ENCODE results near the gene KLHDC10. TPM values are rescaled to one million over a fixed set of nuclear protein-coding genes. Genes with fewer than 3 reads are reported as not detected.
"Not testable (repeated sequence)": the region's sequence is repeated elsewhere in the genome, so short reads cannot be mapped to it uniquely, and the experiment has no call there.

KLHDC10 gene
- total RNA-seq, 2 donors from 2014 or later = 19.7 to 20.8 TPM

- H3K36me3 Mint-ChIP-seq = no peaks in the 10 kb centered on the region
- ATAC-seq (peak; percentile 56 to 82), DNase-seq (ENCODE audit: low spot score) (no peak)
- no peaks in the 10 kb centered on the region for H3K9me3 Mint-ChIP-seq
- peaks cover 16 to 17% of the 10 kb centered on the region in 2 donors for H3K4me1 Mint-ChIP-seq (ENCODE audit: low read depth in 2 of 2)
- H3K27ac Mint-ChIP-seq = no peak overlapping the region
- H3K27me3 Mint-ChIP-seq = no peaks in the 10 kb centered on the region
- H3K4me3 Mint-ChIP-seq = no peak overlapping the region
These were observed 20.6 kb downstream of the KLHDC10 start for GRCh38 chr7:130090745-130091532.

GRCh38 chr7:130091999-130092398, 21.7 kb downstream of the KLHDC10 start:
- Mint-ChIP-seq H3K36me3 (no peaks in the 10 kb centered on the region), H3K9me3 (no peaks in the 10 kb centered on the region), H3K4me1 (ENCODE audit: low read depth in 2 of 2) (peaks cover 13% of the 10 kb centered on the region in 2 donors), H3K27ac (no peak overlapping the region), H3K27me3 (no peaks in the 10 kb centered on the region), H3K4me3 (no peak overlapping the region)
- no peak for DNase-seq (ENCODE audit: low spot score)
- no peak for ATAC-seq

- no peaks in the 10 kb centered on the region for H3K27me3 Mint-ChIP-seq
- ATAC-seq = no peak
- DNase-seq (ENCODE audit: low spot score) = no peak
- no peak overlapping the region for H3K27ac Mint-ChIP-seq
- H3K4me1 Mint-ChIP-seq (ENCODE audit: low read depth in 2 of 2) = peaks cover 9 to 13% of the 10 kb centered on the region in 2 donors
- no peak overlapping the region for H3K4me3 Mint-ChIP-seq
- no peaks in the 10 kb centered on the region for H3K9me3 Mint-ChIP-seq
- no peaks in the 10 kb centered on the region for H3K36me3 Mint-ChIP-seq
These were observed 22.3 kb downstream of the KLHDC10 start for GRCh38 chr7:130092598-130092997.

DNA sequence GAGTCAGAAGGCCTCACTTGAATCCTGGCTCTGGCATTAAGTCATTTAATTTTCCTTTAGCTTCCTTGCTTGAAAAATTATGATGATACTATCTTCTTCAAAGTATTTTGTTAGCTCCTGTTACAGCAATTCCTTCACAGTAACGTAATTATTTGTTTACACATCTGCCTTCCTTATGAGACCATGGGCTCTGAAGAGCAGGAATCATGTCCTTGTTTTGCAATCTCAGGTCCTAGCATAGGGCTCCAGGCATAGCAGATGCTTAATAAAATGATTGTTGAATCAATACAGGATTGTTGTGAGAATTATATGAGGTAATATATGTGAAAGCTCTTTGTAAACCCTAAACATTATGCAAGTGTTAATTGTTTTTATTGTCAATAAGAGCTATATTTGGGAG, 25.5 kb downstream of the KLHDC10 start:
- Mint-ChIP-seq H3K9me3 (no peaks in the 10 kb centered on the region), H3K27ac (no peak overlapping the region), H3K36me3 (no peaks in the 10 kb centered on the region), H3K27me3 (no peaks in the 10 kb centered on the region), H3K4me1 (ENCODE audit: low read depth in 2 of 2) (peaks cover 14 to 15% of the 10 kb centered on the region in 2 donors), H3K4me3 (no peak overlapping the region)
- ATAC-seq (no peak), DNase-seq (ENCODE audit: low spot score) (no peak)

DNA sequence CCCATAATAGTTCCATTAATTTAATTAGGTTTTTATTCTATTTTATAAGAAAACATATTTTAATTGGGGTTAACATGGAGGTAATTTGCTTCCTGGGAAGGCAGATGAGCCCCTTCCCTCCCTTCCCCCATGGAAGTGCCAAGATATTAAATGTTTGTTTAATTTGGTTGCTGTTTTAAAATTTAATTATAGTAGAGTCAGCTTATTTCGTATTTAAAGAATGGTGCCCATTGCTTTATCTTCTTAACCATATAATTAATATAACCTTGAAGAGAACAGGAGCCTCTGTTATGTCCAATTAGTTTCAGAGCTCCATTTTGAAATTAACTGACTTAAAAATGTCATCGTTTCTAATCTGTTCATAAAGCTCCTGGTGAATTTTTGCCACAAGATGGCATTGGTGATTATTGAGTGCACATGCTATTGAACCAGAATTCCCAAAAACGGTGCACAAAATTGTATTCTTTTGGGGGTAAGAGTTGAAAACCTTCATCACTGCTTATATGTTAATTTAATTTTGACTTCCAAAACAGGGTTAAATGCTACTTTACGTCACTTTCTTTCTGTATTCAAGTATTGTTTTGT, 26.0 kb downstream of the KLHDC10 start:
- no peaks in the 10 kb centered on the region for H3K9me3 Mint-ChIP-seq
- no peaks in the 10 kb centered on the region for H3K27me3 Mint-ChIP-seq
- DNase-seq (ENCODE audit: low spot score) = no peak
- H3K4me3 Mint-ChIP-seq = no peak overlapping the region
- peaks cover 14 to 16% of the 10 kb centered on the region in 2 donors for H3K4me1 Mint-ChIP-seq (ENCODE audit: low read depth in 2 of 2)
- no peak overlapping the region for H3K27ac Mint-ChIP-seq
- ATAC-seq = no peak
- no peaks in the 10 kb centered on the region for H3K36me3 Mint-ChIP-seq

- no peak for ATAC-seq
These were observed 29.0 kb downstream of the KLHDC10 start for GRCh38 chr7:130099331-130099730.

DNA sequence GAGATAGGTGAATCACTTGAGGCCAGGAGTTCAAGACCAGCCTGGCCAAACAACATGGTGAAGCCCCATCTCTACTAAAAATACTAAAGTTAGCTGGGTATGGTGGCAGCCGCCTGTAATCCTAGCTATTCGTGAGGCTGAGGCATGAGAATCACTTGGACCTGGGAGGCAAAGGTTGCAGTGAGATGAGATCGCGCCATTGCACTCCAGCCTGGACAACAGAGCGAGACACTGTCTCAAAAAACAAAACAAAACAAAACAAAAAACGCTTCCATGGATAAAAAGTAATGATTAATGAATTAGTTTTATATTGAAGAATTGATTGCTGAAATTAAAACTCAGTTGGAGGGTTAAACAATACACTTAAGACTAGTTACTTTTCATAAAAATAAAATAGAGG, 32.3 kb downstream of the KLHDC10 start:
- Mint-ChIP-seq H3K9me3 (no peaks in the 10 kb centered on the region), H3K27ac (no peak overlapping the region), H3K36me3 (no peaks in the 10 kb centered on the region), H3K4me1 (ENCODE audit: low read depth in 2 of 2) (peaks cover 5 to 11% of the 10 kb centered on the region in 2 donors), H3K4me3 (no peak overlapping the region), H3K27me3 (no peaks in the 10 kb centered on the region)
- DNase-seq (ENCODE audit: low spot score) (no peak), ATAC-seq (no peak)

More at GRCh38 chr7:130099331-130099730, 29.0 kb downstream of the KLHDC10 start:
- Mint-ChIP-seq H3K36me3 (no peaks in the 10 kb centered on the region), H3K27me3 (no peaks in the 10 kb centered on the region), H3K27ac (no peak overlapping the region), H3K4me1 (ENCODE audit: low read depth in 2 of 2) (peaks cover 5 to 11% of the 10 kb centered on the region in 2 donors), H3K9me3 (no peaks in the 10 kb centered on the region), H3K4me3 (no peak overlapping the region)
- DNase-seq (ENCODE audit: low spot score) = no peak

DNA sequence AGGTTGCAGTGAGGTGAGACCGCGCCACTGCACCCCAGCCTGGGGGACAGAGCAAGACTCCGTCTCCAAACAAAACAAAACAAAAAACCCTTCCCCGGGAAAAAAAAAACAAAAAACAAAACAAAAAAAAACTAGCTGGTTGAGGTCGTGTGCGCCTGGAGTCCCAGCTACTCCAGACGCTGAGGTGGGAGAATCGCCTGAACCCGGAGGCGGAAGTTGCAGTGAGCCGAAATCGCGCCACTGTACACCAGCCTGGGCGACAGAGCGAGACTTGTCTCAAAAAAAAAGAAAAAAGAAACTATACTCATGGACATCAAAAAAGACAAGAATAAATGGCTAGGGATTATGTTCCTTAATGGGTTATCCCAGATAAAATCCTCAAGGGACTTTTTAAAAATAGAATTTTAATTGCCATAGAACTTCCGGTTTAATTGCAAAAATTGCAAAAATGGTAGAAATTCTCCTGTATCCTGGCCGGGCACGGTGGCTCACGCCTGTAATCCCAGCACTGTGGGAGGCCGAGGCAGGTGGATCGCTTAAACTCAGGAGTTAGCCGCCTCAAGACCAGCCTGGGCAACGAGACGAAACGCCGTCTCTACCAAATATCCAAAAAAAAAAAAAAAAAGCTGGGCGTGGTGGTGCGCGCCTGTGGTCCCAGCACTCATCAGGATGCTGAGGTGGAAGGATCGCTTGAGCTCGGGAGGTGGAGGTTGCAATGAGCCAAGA, 37.8 kb downstream of the KLHDC10 start:
- no peak for ATAC-seq
- H3K36me3 Mint-ChIP-seq = no peaks in the 10 kb centered on the region
- H3K4me1 Mint-ChIP-seq (ENCODE audit: low read depth in 2 of 2) = no peaks in the 10 kb centered on the region
- no peak overlapping the region for H3K27ac Mint-ChIP-seq
- H3K4me3 Mint-ChIP-seq = no peak overlapping the region
- no peak for DNase-seq (ENCODE audit: low spot score)
- H3K27me3 Mint-ChIP-seq = no peaks in the 10 kb centered on the region
- no peaks in the 10 kb centered on the region for H3K9me3 Mint-ChIP-seq

DNA sequence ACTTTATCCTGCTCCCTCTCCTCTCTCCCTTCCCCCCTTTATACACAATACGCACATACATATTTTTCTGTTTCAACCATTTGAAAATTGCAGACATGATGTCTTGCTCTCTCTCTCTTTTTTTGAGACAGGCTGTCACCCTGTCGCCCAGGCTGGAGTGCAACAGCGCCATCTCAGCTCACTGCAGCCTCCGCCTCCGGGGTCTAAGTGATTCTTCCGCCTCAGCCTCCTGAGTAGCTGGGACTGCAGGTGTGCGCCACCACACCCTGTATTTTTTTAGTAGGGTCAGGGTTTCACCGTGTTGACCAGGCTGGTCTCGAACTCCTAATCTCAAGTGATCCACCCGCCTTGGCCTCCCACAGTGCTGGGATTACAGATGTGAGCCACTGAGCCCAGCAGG, 38.5 kb downstream of the KLHDC10 start:
- Mint-ChIP-seq H3K27me3 (no peaks in the 10 kb centered on the region), H3K9me3 (no peaks in the 10 kb centered on the region), H3K27ac (no peak overlapping the region), H3K4me1 (ENCODE audit: low read depth in 2 of 2) (no peaks in the 10 kb centered on the region), H3K4me3 (no peak overlapping the region), H3K36me3 (no peaks in the 10 kb centered on the region)
- ATAC-seq = no peak
- DNase-seq (ENCODE audit: low spot score) = no peak

DNA sequence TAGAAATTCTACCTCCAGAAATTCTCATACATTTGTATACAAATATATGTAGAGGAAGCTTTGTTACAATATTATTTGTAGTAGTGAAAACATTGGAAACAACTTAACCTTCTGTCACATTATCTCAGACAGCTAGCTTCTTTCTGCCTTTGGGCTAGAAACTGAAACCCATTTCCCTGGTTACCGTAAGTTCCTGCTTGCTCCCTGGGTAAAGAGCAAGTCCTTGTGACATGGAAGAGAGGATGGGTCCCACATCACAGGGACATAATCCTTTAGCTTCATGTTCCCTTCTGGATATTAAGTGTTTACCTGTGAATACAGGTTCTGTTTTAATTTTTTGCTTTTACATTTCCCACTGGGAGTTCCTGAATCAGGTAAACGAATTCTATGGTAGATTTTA, 41.8 kb downstream of the KLHDC10 start:
- H3K9me3 Mint-ChIP-seq = no peaks in the 10 kb centered on the region
- H3K4me1 Mint-ChIP-seq (ENCODE audit: low read depth in 2 of 2) = no peaks in the 10 kb centered on the region
- no peaks in the 10 kb centered on the region for H3K27me3 Mint-ChIP-seq
- no peak for DNase-seq (ENCODE audit: low spot score)
- no peak overlapping the region for H3K27ac Mint-ChIP-seq
- no peak overlapping the region for H3K4me3 Mint-ChIP-seq
- H3K36me3 Mint-ChIP-seq = no peaks in the 10 kb centered on the region
- no peak for ATAC-seq

DNA sequence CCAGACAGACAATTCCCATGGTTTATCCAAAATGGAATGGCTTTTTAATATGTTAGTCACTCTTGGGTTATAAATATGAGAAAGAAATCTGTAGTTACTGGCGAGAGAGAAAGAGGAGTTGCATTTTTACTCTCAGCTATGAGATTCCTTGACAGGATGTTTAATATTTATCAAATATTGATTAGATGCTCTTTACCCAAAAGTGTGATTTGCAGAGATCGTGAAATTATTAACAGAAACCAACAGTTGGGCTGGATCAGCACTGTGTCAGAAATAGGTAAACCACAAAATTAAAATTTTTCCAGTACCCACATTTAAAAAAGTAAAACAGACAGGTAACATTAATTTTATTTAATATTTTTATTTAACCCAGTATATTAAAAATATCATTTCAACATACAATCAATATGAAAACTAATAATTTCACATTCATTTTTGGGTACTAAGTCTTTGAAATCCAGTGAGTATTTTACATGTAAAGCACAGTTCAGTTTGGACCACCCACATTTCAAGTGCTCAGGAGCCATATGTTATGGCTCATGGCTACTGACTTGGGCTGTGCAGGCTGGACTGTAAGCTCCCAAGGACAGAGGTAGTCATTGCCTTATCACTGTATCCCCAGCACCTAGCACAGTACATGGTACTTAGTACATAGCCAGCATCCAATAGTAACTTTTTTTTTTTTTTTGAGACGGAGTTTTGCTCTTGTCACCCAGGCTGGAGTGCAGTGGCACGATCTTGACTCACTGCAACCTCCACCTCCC, 42.5 kb downstream of the KLHDC10 start:
- ATAC-seq (no peak), DNase-seq (ENCODE audit: low spot score) (no peak)
- H3K27me3 Mint-ChIP-seq = no peaks in the 10 kb centered on the region
- no peaks in the 10 kb centered on the region for H3K4me1 Mint-ChIP-seq (ENCODE audit: low read depth in 2 of 2)
- no peaks in the 10 kb centered on the region for H3K36me3 Mint-ChIP-seq
- no peak overlapping the region for H3K27ac Mint-ChIP-seq
- H3K4me3 Mint-ChIP-seq = no peak overlapping the region
- no peaks in the 10 kb centered on the region for H3K9me3 Mint-ChIP-seq

- H3K4me1 Mint-ChIP-seq (ENCODE audit: low read depth in 2 of 2); H3K27ac Mint-ChIP-seq; H3K36me3 Mint-ChIP-seq; ATAC-seq; H3K27me3 Mint-ChIP-seq; H3K9me3 Mint-ChIP-seq; DNase-seq (ENCODE audit: low spot score); H3K4me3 Mint-ChIP-seq: not testable (repeated sequence)
These were observed 43.1 kb downstream of the KLHDC10 start for GRCh38 chr7:130113426-130113805.

DNA sequence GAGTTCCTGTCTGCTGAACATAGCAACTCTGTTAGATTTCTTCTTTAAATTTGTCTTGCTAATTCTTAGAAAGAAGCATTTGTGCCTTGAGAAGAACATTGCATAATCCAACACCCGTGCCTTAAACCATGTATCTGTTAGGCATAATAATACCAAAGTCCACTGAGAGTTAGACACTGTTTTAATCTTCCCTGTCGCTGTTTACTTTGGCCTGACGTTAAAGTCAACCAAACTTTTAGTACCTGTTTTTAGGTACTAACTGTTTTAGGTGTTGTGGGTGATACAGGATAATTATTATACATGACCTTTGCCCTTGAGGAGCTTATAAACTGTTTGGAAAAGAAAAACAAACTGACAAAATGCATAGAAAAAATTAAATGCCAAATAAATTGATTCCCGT, 43.6 kb downstream of the KLHDC10 start:
- ATAC-seq (no peak), DNase-seq (ENCODE audit: low spot score) (no peak)
- Mint-ChIP-seq H3K9me3 (no peaks in the 10 kb centered on the region), H3K27ac (no peak overlapping the region), H3K4me1 (ENCODE audit: low read depth in 2 of 2) (peaks cover 0 to 6% of the 10 kb centered on the region in 2 donors), H3K4me3 (no peak overlapping the region), H3K36me3 (peaks cover 8% of the 10 kb centered on the region), H3K27me3 (no peaks in the 10 kb centered on the region)

Data from natural killer cell treated with Interleukin-12 subunit alpha and Interleukin-12 subunit beta and Interleukin-15 and Interleukin-18, amount 100 ng/mL, for 72 hours (primary cell).